GM23248 (cell line): ENCODE measurements around the gene TSPYL4. TPM values are rescaled to one million over a fixed set of nuclear protein-coding genes. Genes with fewer than 3 reads are reported as not detected.
A peak's percentile ranks its signal among the peaks of the same experiment; 100 is the strongest.

Source experiments
- DNase-seq: peaks from one replicate; pipeline ENCODE4 v3.0.0-alpha.2; 2015
- H2AFZ ChIP-seq: fragments of 200-600 bp; sonication (generic); 2 replicates; pipeline ENCODE4 v1.6.1; 2016; ENCODE audit warnings: antibody characterized with exemption
- H3F3A ChIP-seq: fragments of 200-600 bp; sonication (generic); 2 replicates; pipeline ENCODE4 v1.6.1; 2016; ENCODE audit warnings: mild to moderate bottlenecking, antibody characterized with exemption, mixed run types; ENCODE audit not compliant: insufficient read depth
- H3K27ac ChIP-seq: fragments of 200-600 bp; sonication (generic); 2 replicates; pipeline ENCODE4 v1.5.1; 2016; ENCODE audit warnings: mild to moderate bottlenecking
- H3K27me3 ChIP-seq: fragments of 200-600 bp; sonication (generic); replicated peaks from 2 replicates; pipeline ENCODE4 v1.6.1; 2016; ENCODE audit warnings: mild to moderate bottlenecking; ENCODE audit not compliant: insufficient read depth
- H3K36me3 ChIP-seq: fragments of 200-600 bp; sonication (generic); 2 replicates; pipeline ENCODE4 v1.6.1; 2016; ENCODE audit warnings: low read depth, mild to moderate bottlenecking
- H3K4me1 ChIP-seq: fragments of 200-600 bp; sonication (generic); 2 replicates; pipeline ENCODE4 v1.6.1; 2016; ENCODE audit warnings: mild to moderate bottlenecking; ENCODE audit not compliant: insufficient read depth
- H3K4me2 ChIP-seq: fragments of 200-600 bp; sonication (generic); one replicate; pipeline ENCODE4 v1.6.1; 2016; ENCODE audit warnings: mild to moderate bottlenecking; ENCODE audit not compliant: unreplicated experiment
- H3K4me3 ChIP-seq: fragments of 200-600 bp; sonication (generic); 2 replicates; pipeline ENCODE4 v1.5.1; 2016; ENCODE audit warnings: mild to moderate bottlenecking
- H3K79me2 ChIP-seq: fragments of 200-600 bp; sonication (generic); 2 replicates; pipeline ENCODE4 v1.6.1; 2016; ENCODE audit warnings: mild to moderate bottlenecking; ENCODE audit not compliant: insufficient read depth
- H3K9ac ChIP-seq: fragments of 200-600 bp; sonication (generic); 2 replicates; pipeline ENCODE4 v1.6.1; 2016; ENCODE audit warnings: mild to moderate bottlenecking
- H3K9me2 ChIP-seq: fragments of 200-600 bp; sonication (generic); 2 replicates; pipeline ENCODE4 v1.6.1; 2016; ENCODE audit warnings: mixed run types, mild to moderate bottlenecking, moderate library complexity; ENCODE audit not compliant: insufficient read depth
- H3K9me3 ChIP-seq: fragments of 200-600 bp; sonication (generic); one replicate; pipeline ENCODE4 v1.6.1; 2017; ENCODE audit warnings: low read depth
- H4K20me1 ChIP-seq: fragments of 200-600 bp; sonication (generic); 2 replicates; pipeline ENCODE4 v1.6.0; 2016; ENCODE audit not compliant: insufficient read depth
- EZH2 ChIP-seq: fragments of 200-600 bp; sonication (generic); IDR thresholded peaks from 2 replicates; pipeline ENCODE4 v1.6.1; 2018; ENCODE audit warnings: antibody characterized with exemption, mild to moderate bottlenecking; ENCODE audit not compliant: insufficient read depth, poor library complexity, severe bottlenecking
- EZH2phosphoT487 ChIP-seq: fragments of 200-600 bp; sonication (generic); IDR thresholded peaks from 2 replicates; pipeline ENCODE4 v1.6.1; 2018; ENCODE audit warnings: antibody characterized with exemption, moderate library complexity, mild to moderate bottlenecking, low read depth; ENCODE audit not compliant: insufficient read depth
- WGBS, 2 experiments: methylation state at CpG; one replicate each; pipeline ENCODE4 v1.1.6; 2015 to 2017; ENCODE audit warnings: low lambda C conversion rate in 2 of 2, low coverage in 1 of 2; ENCODE audit errors: missing lambda C conversion rate in 2 of 2; 5-methylcytosine and 5-hydroxymethylcytosine counted together
- in situ Hi-C: fragments of 300-500 bp; cut with MboI; formaldehyde crosslinking; loops from 2 replicates; pipeline ENCODE4 v1.15.0; 2020
- polyA plus RNA-seq: library from polyadenylated mRNA; unstranded; fragments of >200 nt; fragmentation: Nextera tagmentation; extraction: Ambion mirVana; gene quantifications from 2 replicates; pipeline ENCODE4 v1.2.1, GENCODE V29; 2016
- total RNA-seq: library from RNA; depleted of rRNA; stranded (reverse); fragments of >200 nt; shearing (Covaris generic); gene quantifications from 2 replicates; pipeline ENCODE4 v1.2.3, GENCODE V29; 2014; rRNA removed

The TSPYL4 gene
- total RNA-seq (34.1 and 38.2 TPM in 2 replicates), polyA plus RNA-seq (32.3 TPM in 2 replicates)

GRCh38 chr6:116253505-116254296 is at the start of gene TSPYL4:
Gene TSPYL4 (minus strand): TSS chr6:116254075. CDS start chr6:116254008, 67 bp downstream.
- H3K79me2 ChIP-seq, result peaks cover 67% of the 10 kb centered on the region
- H3K27me3 ChIP-seq, result no peaks in the 10 kb centered on the region
- H3K4me1 ChIP-seq, result peaks cover 55% of the 10 kb centered on the region

GRCh38 chr6:116301104-116301503 is 47.2 kb upstream of the TSPYL4 start:
- H3K4me3 ChIP-seq, result no peak overlapping the region
- no peak for DNase-seq
- H3F3A ChIP-seq, result no peaks in the 10 kb centered on the region
- H3K27ac ChIP-seq, result no peak overlapping the region
- no peaks in the 10 kb centered on the region for H3K79me2 ChIP-seq
- H3K4me1 ChIP-seq, result no peaks in the 10 kb centered on the region
- H3K4me2 ChIP-seq, result no peak overlapping the region
- H3K9me3 ChIP-seq, result no peaks in the 10 kb centered on the region
- in situ Hi-C loops, result no loop called here
- TF ChIP-seq EZH2phosphoT487, result no peak
- no peak for TF ChIP-seq EZH2
- no peaks in the 10 kb centered on the region for H4K20me1 ChIP-seq
- no peaks in the 10 kb centered on the region for H3K9me2 ChIP-seq
- H3K27me3 ChIP-seq, result no peaks in the 10 kb centered on the region
- no peak overlapping the region for H3K9ac ChIP-seq
- WGBS, 2 experiments, result 82 to 89% methylated on average over 3 of the region's 3 CpGs
- no peaks in the 10 kb centered on the region for H3K36me3 ChIP-seq
- H2AFZ ChIP-seq, result no peak overlapping the region

More at GRCh38 chr6:116253505-116254296, at the start of gene TSPYL4:
- Histone ChIP-seq H3F3A (peaks cover 31% of the 10 kb centered on the region), H2AFZ (peak within 1 kb of the TSS; percentile 93), H3K4me3 (peak within 1 kb of the TSS; percentile 96), H3K9ac (peak within 1 kb of the TSS; percentile 92), H3K4me2 (peak within 1 kb of the TSS; percentile 96), H3K27ac (peak within 1 kb of the TSS; percentile 87), H3K36me3 (peaks cover 6% of the 10 kb centered on the region; the same call in 1 of the 2 replicates), H4K20me1 (no peaks in the 10 kb centered on the region), H3K9me3 (no peaks in the 10 kb centered on the region), H3K9me2 (no peaks in the 10 kb centered on the region)
- peak; percentile 98 for DNase-seq
- WGBS, 2 experiments, result 0 to 1% methylated on average over 51 to 53 of the region's 53 CpGs
- TF ChIP-seq EZH2phosphoT487 (no peak), EZH2 (no peak)
- in situ Hi-C loops, result no loop called here

- Histone ChIP-seq H3K4me2 (no peak overlapping the region), H4K20me1 (no peaks in the 10 kb centered on the region), H3K36me3 (no peaks in the 10 kb centered on the region), H3K9ac (no peak overlapping the region), H3K79me2 (no peaks in the 10 kb centered on the region), H3K9me3 (no peaks in the 10 kb centered on the region), H3K27ac (no peak overlapping the region), H3K4me1 (no peaks in the 10 kb centered on the region), H2AFZ (no peak overlapping the region), H3K4me3 (no peak overlapping the region), H3K9me2 (no peaks in the 10 kb centered on the region), H3F3A (no peaks in the 10 kb centered on the region), H3K27me3 (no peaks in the 10 kb centered on the region)
- no peak for DNase-seq
- TF ChIP-seq EZH2, result no peak
- no peak for TF ChIP-seq EZH2phosphoT487
- in situ Hi-C loops, result no loop called here
- WGBS, 2 experiments, result 88 to 96% methylated on average over 1 of the region's 1 CpG
These were observed 46.7 kb upstream of the TSPYL4 start for GRCh38 chr6:116300566-116300965.

- Histone ChIP-seq H3F3A (no peaks in the 10 kb centered on the region), H3K4me2 (no peak overlapping the region), H3K9me3 (no peaks in the 10 kb centered on the region), H3K36me3 (no peaks in the 10 kb centered on the region), H3K79me2 (no peaks in the 10 kb centered on the region), H3K4me3 (no peak overlapping the region), H3K4me1 (no peaks in the 10 kb centered on the region), H2AFZ (no peak overlapping the region), H3K9me2 (no peaks in the 10 kb centered on the region), H3K27me3 (no peaks in the 10 kb centered on the region), H4K20me1 (no peaks in the 10 kb centered on the region), H3K27ac (no peak overlapping the region), H3K9ac (no peak overlapping the region)
- no peak for DNase-seq
- TF ChIP-seq EZH2 (no peak), EZH2phosphoT487 (no peak)
- in situ Hi-C loops, result no loop called here
These were observed 45.1 kb upstream of the TSPYL4 start for GRCh38 chr6:116298973-116299372.
